PC-9 (cell line): Measurements from ENCODE around the gene SRP14.

Experiments used
- CTCF ChIP-seq: fragments of 200-600 bp; sonication (generic); conservative IDR thresholded peaks from 2 replicates; pipeline ENCODE4 v1.6.1; 2017; ENCODE audit warnings: mixed run types, antibody characterized with exemption, mild to moderate bottlenecking, moderate library complexity
- EZH2 ChIP-seq: fragments of 200-600 bp; sonication (generic); IDR thresholded peaks from 2 replicates; pipeline ENCODE4 v1.8.0; 2017; ENCODE audit warnings: antibody characterized with exemption, low read depth

- TF ChIP-seq CTCF, result no peak
- no peak for TF ChIP-seq EZH2
Measured at GRCh38 chr15:40053831-40054604, 15.0 kb upstream of the SRP14 start.
